Activated naive CD8-positive, alpha-beta T cell treated with anti-CD3 and anti-CD28 coated beads for 36 hours (primary cell): Measurements from ENCODE around the gene CLEC1A. TPM values are rescaled to one million over a fixed set of nuclear protein-coding genes. Genes with fewer than 3 reads are reported as not detected.

Source experiments
- DNase-seq: peaks from one replicate; pipeline ENCODE4 v3.0.0; 2021
- H3K27ac Mint-ChIP-seq: one replicate; pipeline ENCODE4 v1.8.0; 2022; ENCODE audit warnings: mild to moderate bottlenecking, moderate library complexity, mixed read lengths
- H3K27me3 Mint-ChIP-seq: one replicate; pipeline ENCODE4 v1.8.0; 2022; ENCODE audit warnings: mild to moderate bottlenecking, mixed read lengths
- H3K36me3 Mint-ChIP-seq: one replicate; pipeline ENCODE4 v1.8.0; 2021; ENCODE audit warnings: mild to moderate bottlenecking, mixed read lengths
- H3K4me1 Mint-ChIP-seq: one replicate; pipeline ENCODE4 v1.8.0; 2021; ENCODE audit warnings: mixed read lengths
- H3K4me3 Mint-ChIP-seq: one replicate; pipeline ENCODE4 v1.8.0; 2022; ENCODE audit warnings: mild to moderate bottlenecking, moderate library complexity, mixed read lengths
- H3K9me3 Mint-ChIP-seq: one replicate; pipeline ENCODE4 v1.8.0; 2022; ENCODE audit warnings: mixed read lengths
- total RNA-seq, 2 experiments: library from RNA; stranded (reverse); gene quantifications; one replicate each; pipeline ENCODE4 v1.2.3, GENCODE V29; 2021

Gene CLEC1A, protein sequence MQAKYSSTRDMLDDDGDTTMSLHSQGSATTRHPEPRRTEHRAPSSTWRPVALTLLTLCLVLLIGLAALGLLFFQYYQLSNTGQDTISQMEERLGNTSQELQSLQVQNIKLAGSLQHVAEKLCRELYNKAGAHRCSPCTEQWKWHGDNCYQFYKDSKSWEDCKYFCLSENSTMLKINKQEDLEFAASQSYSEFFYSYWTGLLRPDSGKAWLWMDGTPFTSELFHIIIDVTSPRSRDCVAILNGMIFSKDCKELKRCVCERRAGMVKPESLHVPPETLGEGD
- not detected for total RNA-seq

- Mint-ChIP-seq H3K4me3 (no peak within 1 kb of the TSS), H3K4me1 (no peaks in the 10 kb centered on the region), H3K9me3 (peaks cover 5% of the 10 kb centered on the region), H3K27me3 (peaks cover 3% of the 10 kb centered on the region), H3K36me3 (peaks cover 5% of the 10 kb centered on the region), H3K27ac (no peak within 1 kb of the TSS)
- DNase-seq = no peak
These were observed at the start of gene CLEC1A for GRCh38 chr12:10098791-10099190. CLEC1A (minus strand) TSS chr12:10098985; CDS start chr12:10098922, 63 bp downstream.

- H3K27ac Mint-ChIP-seq = no peak overlapping the region
- H3K27me3 Mint-ChIP-seq = no peaks in the 10 kb centered on the region
- peaks cover 2% of the 10 kb centered on the region for H3K9me3 Mint-ChIP-seq
- no peaks in the 10 kb centered on the region for H3K36me3 Mint-ChIP-seq
- no peak overlapping the region for H3K4me3 Mint-ChIP-seq
- peaks cover 4% of the 10 kb centered on the region for H3K4me1 Mint-ChIP-seq
- no peak for DNase-seq
These were observed 49.1 kb upstream of the CLEC1A start for GRCh38 chr12:10147714-10148403.

DNA sequence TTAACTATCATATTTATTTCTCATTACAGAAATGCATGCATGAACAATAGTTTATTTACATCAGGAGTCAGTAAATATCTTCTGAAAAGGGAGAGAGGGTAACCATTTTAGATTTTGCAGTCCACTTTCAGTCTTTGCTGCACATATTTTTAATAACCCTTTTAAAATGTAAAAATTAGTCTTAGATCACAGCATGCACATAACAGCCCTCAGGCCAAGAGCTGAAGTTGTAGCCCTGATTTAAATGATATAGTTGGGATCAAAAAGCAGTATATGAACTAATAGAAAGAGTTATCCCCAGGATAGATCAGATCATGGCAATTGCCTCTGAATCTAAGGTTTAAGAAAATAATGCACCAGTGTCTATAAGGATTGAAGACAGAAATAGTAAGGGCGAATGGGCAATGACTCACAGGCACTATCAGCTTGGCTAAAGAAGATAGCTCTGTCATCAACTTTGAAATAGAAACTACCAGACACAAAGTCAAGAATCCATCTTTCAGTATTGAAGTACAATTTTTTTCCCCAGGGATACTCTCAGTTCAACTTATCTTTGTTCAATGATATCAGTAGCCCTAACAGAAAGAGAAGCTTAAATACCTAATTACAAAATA lies 44.3 kb upstream of the CLEC1A start:
- no peak for DNase-seq
- Mint-ChIP-seq H3K27ac (no peak overlapping the region), H3K36me3 (no peaks in the 10 kb centered on the region), H3K27me3 (peaks cover 4% of the 10 kb centered on the region), H3K9me3 (peaks cover under 1% of the 10 kb centered on the region), H3K4me3 (no peak overlapping the region), H3K4me1 (peaks cover 5% of the 10 kb centered on the region)

DNA sequence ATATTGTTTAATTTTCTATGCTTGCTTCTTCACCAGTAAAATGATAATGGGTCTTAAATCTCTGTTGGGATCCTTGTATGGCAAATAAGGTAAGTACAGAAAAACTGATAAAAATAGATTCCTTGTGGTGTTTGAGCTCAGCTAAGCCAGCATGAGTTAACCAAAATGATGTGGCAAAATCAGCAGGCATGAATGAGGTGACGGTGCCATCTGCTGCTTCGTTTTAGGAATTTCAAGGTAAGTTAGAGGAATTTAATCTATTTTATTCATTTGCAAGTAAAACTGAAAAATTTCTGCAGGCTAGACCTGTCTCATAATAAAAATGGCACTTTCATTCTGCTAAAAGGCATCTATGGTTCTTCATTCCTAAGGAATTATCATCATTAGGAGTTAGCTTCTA lies 41.2 kb upstream of the CLEC1A start:
- Mint-ChIP-seq H3K9me3 (no peaks in the 10 kb centered on the region), H3K4me3 (no peak overlapping the region), H3K27ac (no peak overlapping the region), H3K27me3 (peaks cover 7% of the 10 kb centered on the region), H3K36me3 (no peaks in the 10 kb centered on the region), H3K4me1 (peaks cover 2% of the 10 kb centered on the region)
- DNase-seq = peak; percentile 22

DNA sequence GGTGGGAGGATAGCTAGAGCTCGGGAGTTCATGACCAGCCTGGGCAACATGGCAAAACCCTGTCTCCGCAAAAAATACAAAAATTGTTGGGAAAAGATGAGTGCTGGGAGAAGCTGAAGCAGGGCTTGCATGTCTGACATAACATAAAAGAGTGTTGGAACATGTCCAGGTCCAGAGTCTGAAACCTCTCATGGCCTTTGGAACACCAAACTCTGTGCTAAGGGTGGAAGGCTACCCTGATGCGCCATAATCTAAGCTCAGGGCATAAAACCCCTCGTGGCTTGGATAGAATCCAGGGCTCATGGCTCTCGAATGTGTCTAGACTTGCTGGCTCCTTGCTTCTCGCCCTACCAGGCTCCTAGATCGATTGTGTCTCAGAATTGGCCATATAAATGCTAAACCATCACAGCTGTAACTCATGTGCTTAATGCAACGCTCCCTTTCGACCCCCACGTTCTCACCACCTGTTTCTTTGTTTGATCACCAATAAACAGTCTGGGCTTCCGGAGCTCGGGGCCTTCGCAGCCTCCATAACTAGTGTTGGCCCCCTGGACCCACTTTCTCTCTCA lies 37.9 kb upstream of the CLEC1A start:
- Mint-ChIP-seq H3K36me3 (no peaks in the 10 kb centered on the region), H3K9me3 (no peaks in the 10 kb centered on the region), H3K4me1 (peaks cover 2% of the 10 kb centered on the region), H3K27ac (no peak overlapping the region), H3K4me3 (no peak overlapping the region), H3K27me3 (peaks cover 10% of the 10 kb centered on the region)
- DNase-seq = no peak

DNA sequence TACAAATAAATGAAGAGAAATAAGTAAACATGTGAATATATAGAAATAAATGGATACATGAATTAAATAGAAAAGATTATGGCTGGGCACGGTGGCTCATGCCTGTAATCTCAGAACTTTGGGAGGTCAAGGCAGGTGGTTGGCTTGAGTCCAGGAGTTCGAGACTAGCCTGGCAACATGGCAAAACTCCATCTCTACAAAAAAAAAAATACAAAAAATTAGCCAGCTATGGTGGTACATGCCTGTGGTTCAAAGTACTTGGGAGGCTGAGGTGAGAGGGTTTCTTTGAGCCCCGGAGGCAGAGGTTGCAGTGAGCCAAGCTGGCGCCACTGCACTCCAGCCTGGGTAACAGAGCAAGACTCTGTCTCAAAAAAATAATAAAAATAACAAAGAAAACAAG lies 36.3 kb upstream of the CLEC1A start:
- no peak overlapping the region for H3K4me3 Mint-ChIP-seq
- peaks cover 18% of the 10 kb centered on the region for H3K27me3 Mint-ChIP-seq
- H3K27ac Mint-ChIP-seq = no peak overlapping the region
- H3K4me1 Mint-ChIP-seq = peaks cover 11% of the 10 kb centered on the region
- no peak for DNase-seq
- H3K9me3 Mint-ChIP-seq = no peaks in the 10 kb centered on the region
- H3K36me3 Mint-ChIP-seq = no peaks in the 10 kb centered on the region

- Mint-ChIP-seq H3K27me3 (peaks cover 20% of the 10 kb centered on the region), H3K36me3 (no peaks in the 10 kb centered on the region), H3K4me3 (no peak overlapping the region), H3K9me3 (no peaks in the 10 kb centered on the region), H3K4me1 (peaks cover 17% of the 10 kb centered on the region), H3K27ac (no peak overlapping the region)
- DNase-seq = no peak
These were observed 34.1 kb upstream of the CLEC1A start for GRCh38 chr12:10132850-10133370.

- Mint-ChIP-seq H3K27ac (no peak overlapping the region), H3K9me3 (no peaks in the 10 kb centered on the region), H3K4me1 (peaks cover 17% of the 10 kb centered on the region), H3K27me3 (peaks cover 24% of the 10 kb centered on the region), H3K4me3 (no peak overlapping the region), H3K36me3 (no peaks in the 10 kb centered on the region)
- DNase-seq = no peak
These were observed 32.4 kb upstream of the CLEC1A start for GRCh38 chr12:10131111-10131690.

DNA sequence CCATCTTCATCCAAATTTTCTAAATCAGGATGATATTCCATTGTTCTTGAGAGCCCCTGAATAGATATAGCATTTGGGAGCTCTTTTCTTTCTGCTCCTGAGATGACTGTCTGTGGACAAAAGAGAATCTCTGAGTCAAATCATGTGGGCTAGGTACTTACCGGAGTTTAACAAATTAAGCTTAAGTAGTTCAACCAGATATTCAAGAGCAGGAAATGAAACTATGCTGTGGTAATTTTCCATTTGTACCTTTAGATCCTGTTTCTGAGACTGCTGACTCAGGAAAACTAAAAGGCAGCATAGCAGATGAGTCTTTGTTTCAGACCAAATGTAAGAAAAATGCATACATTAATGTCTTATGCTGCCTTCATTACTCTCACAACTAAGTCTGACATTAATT lies 31.3 kb upstream of the CLEC1A start, which contains the start of gene CLEC7A:
Gene CLEC7A (minus strand): TSS at position 158 of the 400 bp plus-strand sequence. CDS start 117 bp downstream, at position 41.
- no peak for DNase-seq
- peaks cover 27% of the 10 kb centered on the region for H3K27me3 Mint-ChIP-seq
- H3K4me3 Mint-ChIP-seq = no peak within 1 kb of the TSS
- peaks cover 17% of the 10 kb centered on the region for H3K4me1 Mint-ChIP-seq
- H3K36me3 Mint-ChIP-seq = no peaks in the 10 kb centered on the region
- no peaks in the 10 kb centered on the region for H3K9me3 Mint-ChIP-seq
- no peak within 1 kb of the TSS for H3K27ac Mint-ChIP-seq

DNA sequence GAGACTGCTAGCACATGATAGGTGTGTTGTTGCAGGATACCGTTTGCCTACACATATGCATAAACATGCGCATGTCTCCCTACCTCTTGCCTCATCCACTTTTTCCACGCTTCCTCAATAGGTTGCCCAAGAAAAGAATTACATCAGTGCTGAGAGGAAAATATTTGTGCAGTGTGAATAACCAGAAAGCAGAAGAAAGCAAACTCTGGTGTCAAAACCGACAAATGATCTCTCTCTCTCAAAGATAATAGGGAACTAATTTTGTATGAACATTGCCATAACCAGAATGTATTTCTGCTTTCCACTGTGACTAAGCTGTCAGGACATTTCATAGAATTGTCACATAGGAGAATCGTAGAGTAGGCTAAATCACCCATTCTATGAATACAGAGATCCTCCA lies 29.9 kb upstream of the CLEC1A start:
- H3K4me3 Mint-ChIP-seq = no peak overlapping the region
- no peak for DNase-seq
- H3K9me3 Mint-ChIP-seq = no peaks in the 10 kb centered on the region
- H3K27me3 Mint-ChIP-seq = peaks cover 27% of the 10 kb centered on the region
- peaks cover 17% of the 10 kb centered on the region for H3K4me1 Mint-ChIP-seq
- H3K27ac Mint-ChIP-seq = no peak overlapping the region
- no peaks in the 10 kb centered on the region for H3K36me3 Mint-ChIP-seq

DNA sequence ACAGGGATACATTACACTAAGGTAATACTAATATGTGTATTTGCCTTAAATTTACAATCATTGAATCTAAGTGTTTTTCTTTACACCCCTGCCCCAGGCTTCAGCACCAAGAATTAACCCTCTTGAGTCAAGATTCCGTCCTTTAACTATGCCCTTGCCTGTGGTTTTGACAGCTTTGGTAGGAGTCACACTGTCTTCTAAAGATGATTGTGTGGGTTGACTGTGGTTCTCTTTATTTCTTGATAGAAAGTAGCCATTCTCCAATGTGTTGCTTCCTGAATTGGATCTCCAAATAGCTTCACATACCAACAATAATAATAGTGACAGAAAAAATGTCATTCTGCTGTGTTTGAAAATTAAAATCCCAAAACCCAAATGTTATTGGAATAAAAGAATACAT lies 27.6 kb upstream of the CLEC1A start:
- H3K4me3 Mint-ChIP-seq = no peak overlapping the region
- no peak for DNase-seq
- no peaks in the 10 kb centered on the region for H3K36me3 Mint-ChIP-seq
- peaks cover 23% of the 10 kb centered on the region for H3K27me3 Mint-ChIP-seq
- no peak overlapping the region for H3K27ac Mint-ChIP-seq
- H3K4me1 Mint-ChIP-seq = peaks cover 17% of the 10 kb centered on the region
- no peaks in the 10 kb centered on the region for H3K9me3 Mint-ChIP-seq

GRCh38 chr12:10122689-10123088 lies 23.9 kb upstream of the CLEC1A start:
- Mint-ChIP-seq H3K4me3 (no peak overlapping the region), H3K27me3 (peaks cover 9% of the 10 kb centered on the region), H3K9me3 (no peaks in the 10 kb centered on the region), H3K27ac (no peak overlapping the region), H3K4me1 (no peaks in the 10 kb centered on the region), H3K36me3 (no peaks in the 10 kb centered on the region)
- no peak for DNase-seq

DNA sequence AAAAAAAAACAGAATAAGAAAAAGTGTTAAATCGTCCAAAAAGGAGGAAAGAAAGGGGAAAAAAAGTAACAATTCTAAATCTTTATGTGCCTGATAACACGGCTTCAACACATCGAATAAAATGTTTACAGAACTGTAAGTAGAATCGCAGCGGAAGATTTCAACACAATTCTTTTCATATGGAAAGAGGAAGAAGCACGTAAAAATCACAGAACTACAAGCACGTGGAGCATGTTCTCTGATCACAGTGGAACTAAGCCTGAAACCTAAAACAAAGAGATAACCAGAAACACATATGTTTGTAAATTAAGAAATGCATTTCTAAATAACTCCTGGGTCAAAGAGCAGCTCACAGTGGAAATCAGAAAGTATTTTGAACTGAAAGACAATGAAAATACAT lies 22.5 kb upstream of the CLEC1A start:
- no peaks in the 10 kb centered on the region for H3K4me1 Mint-ChIP-seq
- H3K36me3 Mint-ChIP-seq = no peaks in the 10 kb centered on the region
- peaks cover 4% of the 10 kb centered on the region for H3K27me3 Mint-ChIP-seq
- no peak for DNase-seq
- no peak overlapping the region for H3K27ac Mint-ChIP-seq
- H3K4me3 Mint-ChIP-seq = no peak overlapping the region
- no peaks in the 10 kb centered on the region for H3K9me3 Mint-ChIP-seq

GRCh38 chr12:10119066-10119465 lies 20.3 kb upstream of the CLEC1A start:
- no peaks in the 10 kb centered on the region for H3K4me1 Mint-ChIP-seq
- no peaks in the 10 kb centered on the region for H3K27me3 Mint-ChIP-seq
- no peak for DNase-seq
- no peaks in the 10 kb centered on the region for H3K36me3 Mint-ChIP-seq
- H3K4me3 Mint-ChIP-seq = no peak overlapping the region
- H3K9me3 Mint-ChIP-seq = no peaks in the 10 kb centered on the region
- no peak overlapping the region for H3K27ac Mint-ChIP-seq

DNA sequence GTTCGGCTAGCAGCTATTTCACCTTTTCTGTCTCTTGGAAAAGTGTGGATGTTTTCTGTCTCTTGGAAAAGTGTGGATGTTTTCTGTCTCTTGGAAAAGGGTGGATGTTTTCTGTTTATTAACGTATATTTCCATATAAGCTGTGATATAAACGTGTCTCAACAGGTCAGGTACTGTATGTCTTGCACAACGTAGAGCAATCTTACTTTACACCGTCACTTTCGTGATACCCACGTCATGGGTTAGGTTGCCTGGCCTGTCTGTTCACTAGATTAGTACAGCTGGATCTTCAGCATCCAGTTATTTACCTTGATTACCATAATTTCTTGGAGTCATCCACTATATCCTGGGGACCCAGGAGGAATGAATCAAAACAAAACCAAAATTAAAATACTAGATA lies 17.1 kb upstream of the CLEC1A start:
- H3K4me1 Mint-ChIP-seq = no peaks in the 10 kb centered on the region
- H3K4me3 Mint-ChIP-seq = no peak overlapping the region
- no peak overlapping the region for H3K27ac Mint-ChIP-seq
- no peak for DNase-seq
- H3K9me3 Mint-ChIP-seq = peaks cover 2% of the 10 kb centered on the region
- no peaks in the 10 kb centered on the region for H3K36me3 Mint-ChIP-seq
- no peaks in the 10 kb centered on the region for H3K27me3 Mint-ChIP-seq
